Muscle of leg (tissue), 11 donors: Measurements from ENCODE around the gene PTCH2. TPM values are rescaled to one million over a fixed set of nuclear protein-coding genes. Genes with fewer than 3 reads are reported as not detected.

Source experiments
- DNase-seq: peaks from one replicate; pipeline ENCODE4 v3.0.0; 2013
- H3K27ac ChIP-seq: one replicate; pipeline ENCODE4 v1.5.1; 2013; ENCODE audit warnings: mild to moderate bottlenecking, low read length, control low read depth
- H3K27me3 ChIP-seq: one replicate; pipeline ENCODE4 v1.6.1; 2013; ENCODE audit warnings: low read length; ENCODE audit not compliant: control insufficient read depth, insufficient read depth
- H3K36me3 ChIP-seq: one replicate; pipeline ENCODE4 v1.6.1; 2013; ENCODE audit warnings: low read length; ENCODE audit not compliant: control insufficient read depth, insufficient read depth
- H3K4me1 ChIP-seq: one replicate; pipeline ENCODE4 v1.6.1; 2013; ENCODE audit warnings: low read length; ENCODE audit not compliant: control insufficient read depth, insufficient read depth
- H3K4me3 ChIP-seq: one replicate; pipeline ENCODE4 v1.5.1; 2013; ENCODE audit warnings: low read length, control low read depth
- H3K9me3 ChIP-seq: replicated peaks from 2 replicates; pipeline ENCODE4 v1.6.1; 2013; ENCODE audit warnings: low read depth, low read length; ENCODE audit not compliant: control insufficient read depth
- WGBS: methylation state at CpG from one replicate; pipeline ENCODE4 v1.1.5; 2013; ENCODE audit warnings: missing lambda C conversion rate; ENCODE audit not compliant: insufficient coverage; 5-methylcytosine and 5-hydroxymethylcytosine counted together
- polyA plus RNA-seq, 8 donors: library from polyadenylated mRNA; unstranded; fragments of 120-200 nt; gene quantifications; one replicate each; pipeline versions ENCODE4 v1.2.1 to v1.2.3, GENCODE V29; 2013; ENCODE audit warnings: inconsistent platforms in 1 of 8, low replicate concordance in 1 of 8; ENCODE audit not compliant: insufficient read length in 8 of 8, insufficient read depth in 1 of 8
- total RNA-seq: library from RNA; stranded (reverse); fragments of 120-200 nt; gene quantifications from one replicate; pipeline ENCODE4 v1.2.4, GENCODE V29; 2013

PTCH2 gene
- total and polyA plus RNA-seq, 9 donors: 2.7 to 14.1 (median 8.9) TPM

DNA sequence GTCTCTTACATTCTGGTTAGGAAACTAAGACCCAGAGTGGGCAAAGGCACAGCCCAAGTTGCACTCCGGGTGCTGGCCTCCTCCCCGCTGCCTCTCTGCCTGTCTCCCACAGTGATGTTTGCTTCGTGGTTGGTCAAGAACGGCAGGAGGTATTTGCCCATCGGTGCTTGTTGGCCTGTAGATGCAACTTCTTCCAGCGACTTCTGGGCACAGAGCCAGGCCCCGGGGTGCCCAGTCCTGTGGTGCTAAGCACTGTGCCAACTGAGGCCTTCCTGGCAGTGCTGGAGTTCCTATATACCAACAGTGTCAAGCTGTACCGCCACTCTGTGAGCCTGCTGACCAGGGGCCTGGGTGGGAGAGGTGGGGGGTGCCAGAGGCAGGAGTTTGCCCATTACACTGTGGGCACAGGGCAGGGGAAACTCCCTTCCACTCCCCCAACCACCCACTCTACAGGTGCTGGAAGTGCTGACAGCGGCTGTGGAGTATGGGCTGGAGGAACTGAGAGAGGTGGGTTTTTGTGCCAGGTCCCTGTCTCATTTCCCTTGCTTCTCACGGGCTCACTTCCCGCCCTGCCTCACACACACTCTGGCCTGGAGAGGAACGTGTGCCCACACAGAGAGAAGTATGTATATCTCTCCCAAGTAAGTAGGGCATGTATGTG is 32.8 kb downstream of the PTCH2 start:
- Histone ChIP-seq H3K27me3 (no peaks in the 10 kb centered on the region), H3K36me3 (peaks cover 20% of the 10 kb centered on the region), H3K27ac (peak overlapping the region; percentile 99), H3K4me3 (no peak overlapping the region), H3K9me3 (no peaks in the 10 kb centered on the region), H3K4me1 (peaks cover 76% of the 10 kb centered on the region)
- DNase-seq: peak; percentile 45
- WGBS: 59% methylated on average over 7 of the region's 12 CpGs

GRCh38 chr1:44808938-44809917 is 33.8 kb downstream of the PTCH2 start:
- Histone ChIP-seq H3K9me3 (no peaks in the 10 kb centered on the region), H3K4me1 (peaks cover 77% of the 10 kb centered on the region), H3K4me3 (peak overlapping the region; percentile 32), H3K27me3 (no peaks in the 10 kb centered on the region), H3K36me3 (peaks cover 29% of the 10 kb centered on the region), H3K27ac (peak overlapping the region; percentile 99)
- 10% methylated on average over 2 of the region's 6 CpGs for WGBS
- peak; percentile 88 for DNase-seq

DNA sequence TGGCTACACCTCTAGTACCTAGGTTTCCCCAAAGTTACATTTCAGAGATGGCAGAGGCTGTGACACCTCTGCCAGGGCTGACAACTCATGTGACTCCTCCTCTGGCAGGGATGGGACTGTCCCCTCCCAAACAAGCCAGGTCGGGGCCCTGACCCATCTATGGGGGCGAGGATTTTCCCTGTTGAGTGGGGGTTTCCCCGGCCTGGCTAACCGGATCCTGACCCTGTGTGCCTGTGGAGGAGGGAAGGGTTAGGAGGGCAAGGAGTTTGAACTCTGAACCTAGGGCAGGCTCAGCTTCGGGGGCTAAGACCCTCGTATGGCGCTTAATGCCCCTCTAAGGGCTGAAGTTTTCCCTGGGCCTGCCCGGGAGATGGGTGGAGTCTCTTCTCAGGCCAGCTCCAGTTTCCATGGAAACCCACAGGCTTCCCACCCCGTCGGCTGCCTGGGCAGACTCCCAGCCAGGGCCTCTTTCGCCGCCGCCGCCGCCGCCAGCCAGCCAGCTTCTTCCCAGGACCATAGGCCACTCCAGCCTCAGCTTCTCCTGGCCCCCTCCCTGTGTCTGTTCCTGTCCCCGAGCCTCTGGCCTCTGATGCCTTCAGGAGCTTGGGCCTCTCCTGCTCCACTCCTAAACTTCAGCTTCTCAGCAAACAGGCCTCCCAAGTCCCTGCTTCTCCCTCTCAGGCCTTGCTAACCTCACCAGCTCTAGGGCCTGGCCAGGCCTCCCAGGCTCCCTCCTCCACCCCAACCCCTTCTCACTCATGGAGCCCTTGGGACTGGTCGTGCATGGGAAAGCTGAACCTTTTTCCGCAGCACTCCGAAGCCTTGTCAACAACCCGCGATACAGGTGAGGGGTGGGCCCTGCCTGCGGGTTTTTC is 34.8 kb downstream of the PTCH2 start, which contains the start of gene BTBD19:
Gene BTBD19, plus strand, starts transcription at position 461 of the 875 bp plus-strand sequence. Its CDS starts 298 bp downstream, at position 759.
- peak; percentile 97 for DNase-seq
- no peaks in the 10 kb centered on the region for H3K9me3 ChIP-seq
- peak within 1 kb of the TSS; percentile 32 for H3K4me3 ChIP-seq
- peaks cover 38% of the 10 kb centered on the region for H3K36me3 ChIP-seq
- peaks cover 83% of the 10 kb centered on the region for H3K4me1 ChIP-seq
- no peaks in the 10 kb centered on the region for H3K27me3 ChIP-seq
- 12% methylated on average over 21 of the region's 23 CpGs for WGBS
- peak within 1 kb of the TSS; percentile 99 for H3K27ac ChIP-seq

- Histone ChIP-seq H3K27me3 (no peaks in the 10 kb centered on the region), H3K36me3 (peaks cover 46% of the 10 kb centered on the region), H3K9me3 (no peaks in the 10 kb centered on the region), H3K4me3 (no peak overlapping the region), H3K27ac (peak overlapping the region; percentile 99), H3K4me1 (peaks cover 84% of the 10 kb centered on the region)
- 6% methylated on average over 12 of the region's 16 CpGs for WGBS
- DNase-seq: peak; percentile 99
These were observed 35.5 kb downstream of the PTCH2 start for GRCh38 chr1:44807364-44808062.

DNA sequence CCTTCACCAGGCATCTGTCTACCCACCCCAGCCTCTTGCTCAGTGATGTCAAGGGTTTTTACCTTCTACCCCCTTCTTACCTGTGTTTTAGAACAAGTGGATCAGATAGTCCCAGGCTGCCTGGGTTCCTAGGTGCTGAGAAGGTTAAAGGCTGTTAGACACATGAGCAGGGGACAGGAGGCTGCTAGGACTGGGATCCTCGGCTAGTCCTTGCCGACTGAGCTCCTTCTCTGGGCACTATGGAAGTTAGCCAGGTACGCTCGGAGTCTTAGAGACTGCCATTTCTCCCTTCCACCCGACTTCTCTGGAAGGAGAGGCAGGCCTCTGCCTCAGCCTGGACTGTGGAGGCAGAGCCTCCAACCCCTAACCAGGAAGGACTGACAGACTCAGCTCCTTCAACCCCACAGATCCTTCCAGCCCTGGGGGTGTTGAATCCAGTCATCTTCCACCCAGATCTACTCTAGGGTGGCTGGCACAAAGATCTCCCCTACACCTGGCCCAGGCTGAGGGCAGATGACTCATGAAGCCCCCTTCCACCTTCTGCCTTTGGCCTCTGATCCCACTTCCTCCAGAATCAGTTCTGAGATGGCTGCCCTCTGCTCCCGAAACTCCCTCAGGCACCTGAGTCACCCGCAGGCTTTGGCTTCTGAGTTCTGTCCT is 36.2 kb downstream of the PTCH2 start, which contains the start of gene DYNLT4:
Gene DYNLT4, minus strand, starts transcription at position 648 of the 660 bp plus-strand sequence. CDS start 683 bp downstream, outside the sequence.
- DNase-seq: peak; percentile 52
- Histone ChIP-seq H3K36me3 (peaks cover 46% of the 10 kb centered on the region), H3K4me1 (peaks cover 85% of the 10 kb centered on the region), H3K4me3 (peak within 1 kb of the TSS; percentile 32), H3K9me3 (no peaks in the 10 kb centered on the region), H3K27ac (peak within 1 kb of the TSS; percentile 99), H3K27me3 (no peaks in the 10 kb centered on the region)
- WGBS: 40% methylated on average over 2 of the region's 7 CpGs

DNA sequence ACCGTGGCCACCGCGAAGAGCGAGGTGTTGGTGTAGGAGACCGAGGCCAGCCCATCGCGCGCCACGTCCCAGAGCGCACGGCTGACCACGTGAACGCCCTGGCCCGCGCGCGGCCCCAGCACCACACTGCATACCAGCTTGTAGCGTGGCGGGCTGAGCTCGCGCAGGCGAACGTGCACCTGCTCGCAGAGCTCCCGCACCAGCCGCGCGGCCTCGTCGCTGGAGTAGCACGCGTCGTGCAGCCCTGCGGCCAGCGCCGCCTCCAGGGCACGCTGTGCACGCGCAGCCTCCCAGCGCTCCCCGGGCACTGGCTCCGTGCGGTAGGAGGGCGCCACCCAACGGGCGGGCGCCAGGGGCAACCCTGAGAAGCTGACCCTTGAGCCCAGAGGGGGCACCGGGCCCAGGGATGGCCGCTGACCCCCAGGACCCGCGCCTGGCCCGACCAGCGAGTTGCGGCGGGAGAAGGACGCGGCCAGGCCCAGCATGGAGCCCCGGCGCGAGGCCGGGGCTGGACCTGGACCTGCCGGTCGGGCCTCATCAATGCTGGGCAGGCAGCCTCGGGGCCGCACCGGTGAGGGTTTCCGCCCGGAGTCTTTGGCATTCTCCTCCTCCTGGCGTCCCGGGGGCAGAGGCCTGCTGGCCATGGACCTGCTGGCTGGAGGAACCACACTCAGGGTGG is 36.9 kb downstream of the PTCH2 start:
- Histone ChIP-seq H3K27me3 (no peaks in the 10 kb centered on the region), H3K4me1 (peaks cover 87% of the 10 kb centered on the region), H3K9me3 (no peaks in the 10 kb centered on the region), H3K4me3 (no peak overlapping the region), H3K27ac (peak overlapping the region; percentile 99), H3K36me3 (peaks cover 46% of the 10 kb centered on the region)
- 89% methylated on average over 62 of the region's 70 CpGs for WGBS
- peak; percentile 16 for DNase-seq

- peak; percentile 38 for DNase-seq
- Histone ChIP-seq H3K27ac (no peak overlapping the region), H3K27me3 (no peaks in the 10 kb centered on the region), H3K4me1 (peaks cover 89% of the 10 kb centered on the region), H3K9me3 (no peaks in the 10 kb centered on the region), H3K36me3 (peaks cover 46% of the 10 kb centered on the region), H3K4me3 (no peak overlapping the region)
- 86% methylated on average over 18 of the region's 20 CpGs for WGBS
These were observed 37.6 kb downstream of the PTCH2 start for GRCh38 chr1:44805311-44806024.

- peaks cover 46% of the 10 kb centered on the region for H3K36me3 ChIP-seq
- H3K4me3 ChIP-seq: no peak overlapping the region
- H3K27ac ChIP-seq: peak overlapping the region; percentile 90
- DNase-seq: no peak
- WGBS: 79% methylated on average over 6 of the region's 13 CpGs
- no peaks in the 10 kb centered on the region for H3K27me3 ChIP-seq
- H3K9me3 ChIP-seq: no peaks in the 10 kb centered on the region
- peaks cover 78% of the 10 kb centered on the region for H3K4me1 ChIP-seq
These were observed 39.5 kb downstream of the PTCH2 start for GRCh38 chr1:44803312-44804095.
